WTC11 (cell line): Measurements from ENCODE around the gene CTDNEP1. TPM values are rescaled to one million over a fixed set of nuclear protein-coding genes. Genes with fewer than 3 reads are reported as not detected.
A peak's percentile ranks its signal among the peaks of the same experiment; 100 is the strongest.

Source experiments
- ATAC-seq: fragments of 200-7000 bp; cut with Tn5 transposase; 2 replicates; pipeline ENCODE4 v1.10.0; 2021; ENCODE audit warnings: mild to moderate bottlenecking, moderate library complexity
- CTCF ChIA-PET: fragments of 300-600 bp; sonication (Branson Sonifier 250); formaldehyde crosslinking; loops from one replicate; lab custom pipeline; 2021; ENCODE audit warnings: antibody characterized with exemption; lab: Charles Lee
- POLR2A ChIA-PET: fragments of 350-600 bp; sonication (Branson Sonifier 250); formaldehyde crosslinking; loops from one replicate; lab custom pipeline; 2021; ENCODE audit warnings: antibody characterized with exemption; lab: Charles Lee
- DNase-seq: peaks from one replicate; pipeline ENCODE4 v3.0.0; 2021; ENCODE audit warnings: low spot score
- H3K27ac Mint-ChIP-seq: 2 replicates; pipeline ENCODE4 v1.8.0; 2021; ENCODE audit warnings: mixed read lengths
- H3K27me3 Mint-ChIP-seq: 2 replicates; pipeline ENCODE4 v1.8.0; 2021; ENCODE audit warnings: low read depth, mild to moderate bottlenecking, moderate library complexity, mixed read lengths
- H3K36me3 Mint-ChIP-seq: 2 replicates; pipeline ENCODE4 v1.8.0; 2021; ENCODE audit warnings: mixed read lengths
- H3K4me1 Mint-ChIP-seq: 2 replicates; pipeline ENCODE4 v1.8.0; 2022; ENCODE audit warnings: mixed read lengths
- H3K4me3 Mint-ChIP-seq: 2 replicates; pipeline ENCODE4 v1.8.0; 2021; ENCODE audit warnings: mild to moderate bottlenecking, moderate library complexity, mixed read lengths
- H3K9me3 Mint-ChIP-seq: 2 replicates; pipeline ENCODE4 v1.8.0; 2021; ENCODE audit warnings: mixed read lengths
- ATF6 ChIP-seq: sonication (generic); formaldehyde crosslinking; IDR thresholded peaks from 2 replicates; pipeline ENCODE4 v1.8.1; 2023; ENCODE audit warnings: mild to moderate bottlenecking, missing genetic modification reagents
- CDX4 ChIP-seq: fragments of 250-450 bp; sonication (Bioruptor Pico); IDR thresholded peaks from 2 replicates; pipeline ENCODE4 v1.9.0; 2021; ENCODE audit warnings: moderate library complexity, mild to moderate bottlenecking, inconsistent platforms, borderline replicate concordance
- CREB1 ChIP-seq: sonication (generic); formaldehyde crosslinking; IDR thresholded peaks from 2 replicates; pipeline ENCODE4 v1.8.0; 2023; ENCODE audit warnings: mild to moderate bottlenecking, missing genetic modification reagents
- ERG ChIP-seq: fragments of 250-450 bp; sonication (Bioruptor Pico); IDR thresholded peaks from 2 replicates; pipeline ENCODE4 v1.8.0; 2021; ENCODE audit warnings: mild to moderate bottlenecking
- ESRRA ChIP-seq: sonication (generic); formaldehyde crosslinking; IDR thresholded peaks from 2 replicates; pipeline ENCODE4 v1.8.1; 2022; ENCODE audit warnings: mild to moderate bottlenecking, missing genetic modification reagents, borderline replicate concordance
- ETV6 ChIP-seq: sonication (generic); formaldehyde crosslinking; IDR thresholded peaks from 2 replicates; pipeline ENCODE4 v1.8.1; 2022; ENCODE audit warnings: mild to moderate bottlenecking, missing genetic modification reagents
- GABPB1 ChIP-seq: sonication (generic); formaldehyde crosslinking; IDR thresholded peaks from 2 replicates; pipeline ENCODE4 v1.8.1; 2023; ENCODE audit warnings: mild to moderate bottlenecking, missing genetic modification reagents
- IRF1 ChIP-seq: sonication (generic); formaldehyde crosslinking; IDR thresholded peaks from 2 replicates; pipeline ENCODE4 v1.8.0; 2023; ENCODE audit warnings: missing genetic modification reagents
- MYBL2 ChIP-seq: sonication (generic); formaldehyde crosslinking; IDR thresholded peaks from 2 replicates; pipeline ENCODE4 v1.8.1; 2023; ENCODE audit warnings: mild to moderate bottlenecking, moderate library complexity, missing genetic modification reagents
- NFATC4 ChIP-seq: fragments of 250-450 bp; sonication (Bioruptor Pico); IDR thresholded peaks from 2 replicates; pipeline ENCODE4 v1.9.0; 2021; ENCODE audit warnings: mild to moderate bottlenecking
- NFYB ChIP-seq: sonication (generic); formaldehyde crosslinking; conservative IDR thresholded peaks from 2 replicates; pipeline ENCODE4 v1.8.0; 2022; ENCODE audit warnings: low read depth, missing genetic modification reagents
- NR1H2 ChIP-seq: sonication (generic); formaldehyde crosslinking; IDR thresholded peaks from 2 replicates; pipeline ENCODE4 v1.9.0; 2021; ENCODE audit warnings: mild to moderate bottlenecking, moderate library complexity, missing genetic modification reagents
- OVOL2 ChIP-seq: fragments of 250-450 bp; sonication (Bioruptor Pico); IDR thresholded peaks from 2 replicates; pipeline ENCODE4 v1.9.0; 2021; ENCODE audit warnings: mild to moderate bottlenecking, borderline replicate concordance
- RELA ChIP-seq: sonication (generic); formaldehyde crosslinking; IDR thresholded peaks from 2 replicates; pipeline ENCODE4 v1.8.1; 2022; ENCODE audit warnings: missing genetic modification reagents, mild to moderate bottlenecking, borderline replicate concordance
- SMAD4 ChIP-seq: sonication (generic); formaldehyde crosslinking; IDR thresholded peaks from 2 replicates; pipeline ENCODE4 v1.8.0; 2022; ENCODE audit warnings: mild to moderate bottlenecking, missing genetic modification reagents
- SOX15 ChIP-seq: fragments of 250-450 bp; sonication (Bioruptor Pico); IDR thresholded peaks from 2 replicates; pipeline ENCODE4 v1.9.0; 2021; ENCODE audit warnings: mild to moderate bottlenecking
- TEAD1 ChIP-seq: sonication (generic); formaldehyde crosslinking; IDR thresholded peaks from 2 replicates; pipeline ENCODE4 v1.8.0; 2022; ENCODE audit warnings: mild to moderate bottlenecking, missing genetic modification reagents
- TP53 ChIP-seq: sonication (generic); formaldehyde crosslinking; IDR thresholded peaks from 2 replicates; pipeline ENCODE4 v1.8.1; 2023; ENCODE audit warnings: mild to moderate bottlenecking, missing genetic modification reagents
- ZNF219 ChIP-seq: sonication (generic); formaldehyde crosslinking; IDR thresholded peaks from 2 replicates; pipeline ENCODE4 v1.8.0; 2023; ENCODE audit warnings: missing genetic modification reagents, mild to moderate bottlenecking, borderline replicate concordance
- ZNF263 ChIP-seq: sonication (generic); formaldehyde crosslinking; IDR thresholded peaks from 2 replicates; pipeline ENCODE4 v1.8.1; 2022; ENCODE audit warnings: low read depth, mild to moderate bottlenecking, moderate library complexity, missing genetic modification reagents
- ZNF281 ChIP-seq: sonication (generic); formaldehyde crosslinking; IDR thresholded peaks from 2 replicates; pipeline ENCODE4 v1.8.0; 2023; ENCODE audit warnings: mild to moderate bottlenecking, missing genetic modification reagents
- ZNF512 ChIP-seq: sonication (generic); formaldehyde crosslinking; IDR thresholded peaks from 2 replicates; pipeline ENCODE4 v1.8.1; 2022; ENCODE audit warnings: missing genetic modification reagents, borderline replicate concordance
- ZSCAN18 ChIP-seq: fragments of 250-450 bp; sonication (Bioruptor Pico); IDR thresholded peaks from 2 replicates; pipeline ENCODE4 v2.1.2; 2022; ENCODE audit warnings: mild to moderate bottlenecking, moderate library complexity
- total RNA-seq: library from RNA; stranded (reverse); gene quantifications from 3 replicates; pipeline ENCODE4 v1.2.3, GENCODE V29; 2021

CTDNEP1 gene
- total RNA-seq, 1 experiment from 2014 or later = 127 TPM

GRCh38 chr17:7258731-7259554 is 7.4 kb upstream of the CTDNEP1 start:
- Mint-ChIP-seq H3K4me1 (peaks cover 8% of the 10 kb centered on the region), H3K27me3 (no peaks in the 10 kb centered on the region), H3K36me3 (peaks cover 29% of the 10 kb centered on the region), H3K4me3 (peak overlapping the region; percentile 34), H3K27ac (peak overlapping the region; percentile 70), H3K9me3 (no peaks in the 10 kb centered on the region)
- TF ChIP-seq MYBL2 (CRISPR knock-in tag) (no peak), CDX4 (no peak), NR1H2 (no peak), ZNF219 (no peak), SMAD4 (CRISPR knock-in tag) (no peak), OVOL2 (CRISPR knock-in tag) (no peak), ESRRA (CRISPR knock-in tag) (no peak), IRF1 (CRISPR knock-in tag) (0 out of 2 replicates have a peak, but pooled peaks have one; percentile 29), CREB1 (no peak), ZNF263 (CRISPR knock-in tag) (no peak), GABPB1 (CRISPR knock-in tag) (peak; percentile 99), ZSCAN18 (CRISPR knock-in tag) (no peak), NFYB (CRISPR knock-in tag) (no peak)
- ChIA-PET CTCF (interaction anchor here (1.2 kb wide), 1 partner anchor 38 kb away, joined by 3 read pairs; no protein-coding TSS in a partner anchor), POLR2A (interaction anchor here (0.7 kb wide), 1 partner anchor 35 kb away, joined by 3 read pairs; no protein-coding TSS in a partner anchor)
- ATAC-seq (no peak), DNase-seq (no peak)

- ChIA-PET CTCF (interaction anchor here (0.6 to 1.3 kb wide), 3 partner anchors 26 to 94 kb away, joined by 3 to 7 read pairs (median 3); no protein-coding TSS in a partner anchor), POLR2A (interaction anchor here (1.0 to 1.3 kb wide), 5 partner anchors 9 to 36 kb away, joined by 3 read pairs; partner anchors contain the start of genes DVL2 and PHF23)
- no peaks in the 10 kb centered on the region for H3K27me3 Mint-ChIP-seq
- H3K9me3 Mint-ChIP-seq = no peaks in the 10 kb centered on the region
- DNase-seq (no peak), ATAC-seq (no peak)
- peak overlapping the region; percentile 92; the same call in 1 of the 2 replicates for H3K27ac Mint-ChIP-seq
- no peak overlapping the region for H3K4me3 Mint-ChIP-seq
- H3K36me3 Mint-ChIP-seq = peaks cover 35% of the 10 kb centered on the region
- peaks cover 11% of the 10 kb centered on the region for H3K4me1 Mint-ChIP-seq
- TF ChIP-seq TEAD1 (CRISPR knock-in tag) = no peak
- TF ChIP-seq ZNF281 (CRISPR knock-in tag) = no peak
- TF ChIP-seq SOX15 (CRISPR knock-in tag) = no peak
- no peak for TF ChIP-seq ETV6 (CRISPR knock-in tag)
- no peak for TF ChIP-seq ZNF512 (CRISPR knock-in tag)
- no peak for TF ChIP-seq GABPB1 (CRISPR knock-in tag)
- TF ChIP-seq NFATC4 (CRISPR knock-in tag) = no peak
- no peak for TF ChIP-seq RELA (CRISPR knock-in tag)
- no peak for TF ChIP-seq ERG (CRISPR knock-in tag)
- no peak for TF ChIP-seq TP53 (CRISPR knock-in tag)
- no peak for TF ChIP-seq ATF6 (CRISPR knock-in tag)
Observed at GRCh38 chr17:7256766-7257456, 5.4 kb upstream of the CTDNEP1 start.
